ENCODE data around the gene CDKAL1. TPM values are rescaled to one million over a fixed set of nuclear protein-coding genes. Genes with fewer than 3 reads are reported as not detected.

The CDKAL1 gene
- total and polyA plus RNA-seq, 9 of the 15 experiments (the other 6 are each of a cell fraction or from before 2014, with no cell fraction given): 11.2 to 36.3 (median 20.1) TPM

DNA sequence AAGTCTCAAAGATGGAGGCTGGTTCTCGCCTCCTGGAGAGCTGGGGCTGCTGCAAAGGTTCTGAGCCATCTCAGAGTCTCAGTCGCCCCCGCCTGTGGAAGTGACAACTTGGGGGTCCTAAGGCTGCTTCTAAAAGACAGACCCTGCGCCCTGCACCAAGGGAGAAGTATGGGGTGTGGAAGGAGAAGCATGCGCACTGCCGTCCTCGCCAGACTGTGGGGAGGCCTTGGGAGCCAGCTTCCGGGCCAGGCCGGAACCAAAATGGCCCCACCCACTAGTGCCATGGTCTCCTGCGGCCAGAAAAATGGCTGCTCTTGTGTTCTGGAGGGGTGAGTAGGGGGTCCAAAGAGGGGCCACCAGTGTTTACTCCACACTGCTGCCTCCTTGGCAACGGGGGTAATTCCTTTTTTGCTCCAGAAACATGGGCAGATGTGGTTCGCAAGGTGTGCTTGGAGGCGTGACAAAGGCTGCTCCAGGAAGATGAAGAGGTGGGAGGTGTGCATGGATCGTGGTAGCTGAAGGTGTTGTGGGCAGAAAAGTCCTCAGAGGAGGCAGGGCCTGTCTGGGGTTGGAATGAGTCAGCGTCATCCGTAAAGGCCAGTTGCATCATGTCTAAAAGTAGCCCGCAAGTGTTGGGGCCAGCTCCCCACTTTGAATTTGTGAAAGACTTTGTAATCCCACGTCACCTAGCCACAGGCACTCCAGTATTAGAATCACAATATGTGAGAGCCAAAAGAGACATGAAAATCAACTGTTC is 729.5 kb downstream of the CDKAL1 start (continued):
- TF ChIP-seq, protein P1, sequence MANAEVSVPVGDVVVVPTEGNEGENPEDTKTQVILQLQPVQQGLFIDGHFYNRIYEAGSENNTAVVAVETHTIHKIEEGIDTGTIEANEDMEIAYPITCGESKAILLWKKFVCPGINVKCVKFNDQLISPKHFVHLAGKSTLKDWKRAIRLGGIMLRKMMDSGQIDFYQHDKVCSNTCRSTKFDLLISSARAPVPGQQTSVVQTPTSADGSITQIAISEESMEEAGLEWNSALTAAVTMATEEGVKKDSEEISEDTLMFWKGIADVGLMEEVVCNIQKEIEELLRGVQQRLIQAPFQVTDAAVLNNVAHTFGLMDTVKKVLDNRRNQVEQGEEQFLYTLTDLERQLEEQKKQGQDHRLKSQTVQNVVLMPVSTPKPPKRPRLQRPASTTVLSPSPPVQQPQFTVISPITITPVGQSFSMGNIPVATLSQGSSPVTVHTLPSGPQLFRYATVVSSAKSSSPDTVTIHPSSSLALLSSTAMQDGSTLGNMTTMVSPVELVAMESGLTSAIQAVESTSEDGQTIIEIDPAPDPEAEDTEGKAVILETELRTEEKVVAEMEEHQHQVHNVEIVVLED (CRISPR knock-in tag; IDR thresholded peaks at IDR 0.05): 0 out of 2 replicates have a peak, but pooled peaks have one; percentile 4
- no peak for TF ChIP-seq RBM17 (IDR thresholded peaks at IDR 0.05; ENCODE audit: borderline replicate concordance, low read depth, low read length)
- TF ChIP-seq YY1 (IDR thresholded peaks at IDR 0.05; ENCODE audit: borderline replicate concordance in 1 of 3, control insufficient read depth in 1 of 3, extremely low read depth in 1 of 3, insufficient read depth in 3 of 3, insufficient read length in 1 of 3, insufficient replicate concordance in 2 of 3, low read depth in 1 of 3, low read length in 2 of 3): no peak
- TF ChIP-seq, protein P2, sequence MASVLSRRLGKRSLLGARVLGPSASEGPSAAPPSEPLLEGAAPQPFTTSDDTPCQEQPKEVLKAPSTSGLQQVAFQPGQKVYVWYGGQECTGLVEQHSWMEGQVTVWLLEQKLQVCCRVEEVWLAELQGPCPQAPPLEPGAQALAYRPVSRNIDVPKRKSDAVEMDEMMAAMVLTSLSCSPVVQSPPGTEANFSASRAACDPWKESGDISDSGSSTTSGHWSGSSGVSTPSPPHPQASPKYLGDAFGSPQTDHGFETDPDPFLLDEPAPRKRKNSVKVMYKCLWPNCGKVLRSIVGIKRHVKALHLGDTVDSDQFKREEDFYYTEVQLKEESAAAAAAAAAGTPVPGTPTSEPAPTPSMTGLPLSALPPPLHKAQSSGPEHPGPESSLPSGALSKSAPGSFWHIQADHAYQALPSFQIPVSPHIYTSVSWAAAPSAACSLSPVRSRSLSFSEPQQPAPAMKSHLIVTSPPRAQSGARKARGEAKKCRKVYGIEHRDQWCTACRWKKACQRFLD (CRISPR knock-in tag; IDR thresholded peaks at IDR 0.05): peak; percentile 90
- no peak for TF ChIP-seq TOE1 (IDR thresholded peaks at IDR 0.05; ENCODE audit: borderline replicate concordance)
- TF ChIP-seq TOE1 (CRISPR knock-in tag; IDR thresholded peaks at IDR 0.05; ENCODE audit: borderline replicate concordance, low read depth): no peak
- no peak for TF ChIP-seq CREB1 (IDR thresholded peaks at IDR 0.05)
- TF ChIP-seq CREB1 (CRISPR knock-in tag; IDR thresholded peaks at IDR 0.05): 0 out of 2 replicates have a peak, but pooled peaks have one; percentile 39
- TF ChIP-seq, protein P3, sequence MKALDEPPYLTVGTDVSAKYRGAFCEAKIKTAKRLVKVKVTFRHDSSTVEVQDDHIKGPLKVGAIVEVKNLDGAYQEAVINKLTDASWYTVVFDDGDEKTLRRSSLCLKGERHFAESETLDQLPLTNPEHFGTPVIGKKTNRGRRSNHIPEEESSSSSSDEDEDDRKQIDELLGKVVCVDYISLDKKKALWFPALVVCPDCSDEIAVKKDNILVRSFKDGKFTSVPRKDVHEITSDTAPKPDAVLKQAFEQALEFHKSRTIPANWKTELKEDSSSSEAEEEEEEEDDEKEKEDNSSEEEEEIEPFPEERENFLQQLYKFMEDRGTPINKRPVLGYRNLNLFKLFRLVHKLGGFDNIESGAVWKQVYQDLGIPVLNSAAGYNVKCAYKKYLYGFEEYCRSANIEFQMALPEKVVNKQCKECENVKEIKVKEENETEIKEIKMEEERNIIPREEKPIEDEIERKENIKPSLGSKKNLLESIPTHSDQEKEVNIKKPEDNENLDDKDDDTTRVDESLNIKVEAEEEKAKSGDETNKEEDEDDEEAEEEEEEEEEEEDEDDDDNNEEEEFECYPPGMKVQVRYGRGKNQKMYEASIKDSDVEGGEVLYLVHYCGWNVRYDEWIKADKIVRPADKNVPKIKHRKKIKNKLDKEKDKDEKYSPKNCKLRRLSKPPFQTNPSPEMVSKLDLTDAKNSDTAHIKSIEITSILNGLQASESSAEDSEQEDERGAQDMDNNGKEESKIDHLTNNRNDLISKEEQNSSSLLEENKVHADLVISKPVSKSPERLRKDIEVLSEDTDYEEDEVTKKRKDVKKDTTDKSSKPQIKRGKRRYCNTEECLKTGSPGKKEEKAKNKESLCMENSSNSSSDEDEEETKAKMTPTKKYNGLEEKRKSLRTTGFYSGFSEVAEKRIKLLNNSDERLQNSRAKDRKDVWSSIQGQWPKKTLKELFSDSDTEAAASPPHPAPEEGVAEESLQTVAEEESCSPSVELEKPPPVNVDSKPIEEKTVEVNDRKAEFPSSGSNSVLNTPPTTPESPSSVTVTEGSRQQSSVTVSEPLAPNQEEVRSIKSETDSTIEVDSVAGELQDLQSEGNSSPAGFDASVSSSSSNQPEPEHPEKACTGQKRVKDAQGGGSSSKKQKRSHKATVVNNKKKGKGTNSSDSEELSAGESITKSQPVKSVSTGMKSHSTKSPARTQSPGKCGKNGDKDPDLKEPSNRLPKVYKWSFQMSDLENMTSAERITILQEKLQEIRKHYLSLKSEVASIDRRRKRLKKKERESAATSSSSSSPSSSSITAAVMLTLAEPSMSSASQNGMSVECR (CRISPR knock-in tag; IDR thresholded peaks at IDR 0.05): 0 out of 2 replicates have a peak, but pooled peaks have one; percentile 38
- TF ChIP-seq MAFG (tag; conservative IDR thresholded peaks at IDR 0.05): peak; percentile 70
- TF ChIP-seq KDM4B (IDR thresholded peaks at IDR 0.05; ENCODE audit: borderline replicate concordance in 2 of 2, low read depth in 1 of 2): peak in 1 of 2 experiments; percentile 57; a peak in 1 of 4 replicates
- no peak for TF ChIP-seq ELF4 (CRISPR knock-in tag; IDR thresholded peaks at IDR 0.05)
- no peak for TF ChIP-seq ZBED1 (IDR thresholded peaks at IDR 0.05)
- peak; percentile 46; the same call in 1 of the 2 replicates for TF ChIP-seq SOX6 (IDR thresholded peaks at IDR 0.05)
- no peak for TF ChIP-seq HDAC1 (IDR thresholded peaks at IDR 0.05)
- 0 out of 2 replicates have a peak, but pooled peaks have one; percentile 30 for TF ChIP-seq ELF1 (tag; IDR thresholded peaks at IDR 0.05)
- no peak for TF ChIP-seq KLF16 (IDR thresholded peaks at IDR 0.05)
- no peak for TF ChIP-seq RBM25 (IDR thresholded peaks at IDR 0.05; ENCODE audit: low read depth, low read length, severe bottlenecking)
- TF ChIP-seq JUNB (CRISPR knock-in tag; conservative IDR thresholded peaks at IDR 0.05): 0 out of 2 replicates have a peak, but pooled peaks have one; percentile 37
- no peak for TF ChIP-seq HNRNPH1 (optimal IDR thresholded peaks at IDR 0.05; ENCODE audit: low read depth, low read length)

Data from K562 (cell line).